Measurements from ENCODE around the gene HOXB1. TPM values are rescaled to one million over a fixed set of nuclear protein-coding genes. Genes with fewer than 3 reads are reported as not detected.

The HOXB1 gene
- total and polyA plus RNA-seq, 2 donors, result not detected

DNA sequence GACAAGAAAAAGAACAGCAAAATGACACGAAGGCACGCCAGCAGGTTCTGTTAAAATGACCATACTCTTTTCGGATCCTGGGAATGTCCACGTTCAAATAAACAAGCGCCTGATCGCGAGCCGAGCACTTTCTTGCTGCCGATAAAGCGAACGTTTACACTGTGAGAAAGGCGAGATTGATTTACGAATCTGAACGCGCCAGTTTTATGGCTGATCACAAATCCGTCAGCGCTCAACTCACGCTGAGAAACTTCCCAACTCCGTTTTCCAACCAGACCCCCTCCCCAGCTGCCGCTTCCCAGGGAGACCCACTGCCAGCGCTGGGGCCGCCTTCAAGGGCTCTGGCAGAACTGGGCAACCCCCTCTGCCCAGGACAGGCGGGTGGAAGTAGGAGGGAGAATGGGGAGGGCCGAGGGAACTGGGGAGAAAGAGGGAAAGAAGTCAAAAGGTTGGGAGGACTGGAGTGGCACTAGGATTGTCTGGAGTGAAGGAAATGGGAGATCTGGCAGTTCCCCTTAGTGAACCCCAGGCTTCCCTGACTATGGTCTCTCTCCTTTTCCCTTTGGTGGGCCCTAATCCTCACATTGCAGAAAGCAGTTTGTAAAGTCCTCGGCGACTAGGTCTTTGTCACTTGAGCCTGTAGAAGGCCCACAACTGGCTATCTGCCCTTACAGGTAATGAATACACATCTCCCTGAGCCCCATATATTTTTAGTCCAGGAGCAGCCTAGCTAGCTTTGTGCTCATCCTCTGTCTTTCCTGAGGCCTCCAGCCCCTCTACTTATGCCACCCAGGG is 40.4 kb upstream of the HOXB1 start:
- H3K36me3 ChIP-seq (ENCODE audit: insufficient read depth), result no peaks in the 10 kb centered on the region
- no peaks in the 10 kb centered on the region for H3K4me1 ChIP-seq (ENCODE audit: insufficient read depth)
- no peak overlapping the region for H3K4me3 ChIP-seq (ENCODE audit: low read depth, low read length)
- no peak overlapping the region for H3K27ac ChIP-seq (ENCODE audit: low read depth)
- WGBS, result 30% methylated on average over 26 of the region's 26 CpGs
- no peak for DNase-seq (ENCODE audit: extremely low spot score)

GRCh38 chr17:48570325-48571023 is 39.7 kb upstream of the HOXB1 start:
- 22% methylated on average over 19 of the region's 19 CpGs for WGBS
- no peak for DNase-seq (ENCODE audit: extremely low spot score)
- Histone ChIP-seq H3K4me1 (ENCODE audit: insufficient read depth) (no peaks in the 10 kb centered on the region), H3K27ac (ENCODE audit: low read depth) (no peak overlapping the region), H3K4me3 (ENCODE audit: low read depth, low read length) (no peak overlapping the region), H3K36me3 (ENCODE audit: insufficient read depth) (no peaks in the 10 kb centered on the region)

DNA sequence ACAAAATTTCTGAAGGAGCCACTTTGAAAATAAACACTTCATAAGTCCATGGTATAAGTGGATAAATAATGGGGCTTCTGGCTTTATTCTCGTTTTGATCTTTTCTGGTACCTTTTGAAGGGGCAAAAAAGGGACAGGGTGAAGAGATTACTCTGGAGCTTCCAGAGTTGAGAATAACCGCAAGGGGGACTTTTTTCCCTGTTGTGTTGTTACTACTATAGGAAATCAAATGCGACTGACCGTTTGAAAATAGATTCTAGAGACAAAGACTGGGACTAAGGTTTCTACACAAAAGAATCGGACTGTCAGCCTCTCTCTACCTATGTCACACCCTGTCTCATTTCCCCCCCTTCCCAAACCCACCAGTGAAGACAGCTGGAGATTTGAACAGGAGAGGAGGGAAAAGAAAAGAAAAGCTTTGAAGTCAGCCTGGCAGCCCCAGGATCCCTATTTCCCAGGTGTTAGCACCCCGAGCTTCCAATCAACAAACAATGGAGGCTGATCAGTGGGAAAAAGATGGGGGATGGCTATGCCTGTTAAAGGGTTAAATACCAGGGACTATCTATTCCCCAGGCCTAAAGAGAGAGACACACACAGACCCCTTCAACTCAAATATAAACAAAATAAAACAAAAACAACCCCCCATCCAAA is 39.0 kb upstream of the HOXB1 start:
- WGBS, result 30% methylated on average over 6 of the region's 6 CpGs
- H3K4me1 ChIP-seq (ENCODE audit: insufficient read depth), result no peaks in the 10 kb centered on the region
- no peak for DNase-seq (ENCODE audit: extremely low spot score)
- no peaks in the 10 kb centered on the region for H3K36me3 ChIP-seq (ENCODE audit: insufficient read depth)
- no peak overlapping the region for H3K27ac ChIP-seq (ENCODE audit: low read depth)
- H3K4me3 ChIP-seq (ENCODE audit: low read depth, low read length), result no peak overlapping the region

DNA sequence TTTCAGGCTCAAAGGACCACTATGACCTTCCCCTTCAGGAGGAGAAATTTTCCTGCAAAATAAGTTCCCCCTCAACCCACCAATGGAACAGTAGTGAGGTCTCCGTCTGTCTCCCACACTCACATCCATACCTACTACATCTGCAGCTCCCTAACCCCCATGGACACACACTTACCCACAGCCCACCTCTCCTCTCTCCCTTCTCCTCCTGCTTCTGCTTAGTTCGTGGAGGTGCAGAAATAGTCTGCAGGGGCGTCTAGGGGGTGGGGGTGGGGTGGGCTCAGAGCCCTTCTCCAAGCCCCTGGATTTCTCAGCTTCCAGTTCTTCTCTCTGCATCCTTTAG is 38.4 kb upstream of the HOXB1 start:
- no peaks in the 10 kb centered on the region for H3K36me3 ChIP-seq (ENCODE audit: insufficient read depth)
- H3K27ac ChIP-seq (ENCODE audit: low read depth), result no peak overlapping the region
- DNase-seq (ENCODE audit: extremely low spot score), result no peak
- 27% methylated on average over 3 of the region's 3 CpGs for WGBS
- H3K4me3 ChIP-seq (ENCODE audit: low read depth, low read length), result no peak overlapping the region
- H3K4me1 ChIP-seq (ENCODE audit: insufficient read depth), result peaks cover 2% of the 10 kb centered on the region

DNA sequence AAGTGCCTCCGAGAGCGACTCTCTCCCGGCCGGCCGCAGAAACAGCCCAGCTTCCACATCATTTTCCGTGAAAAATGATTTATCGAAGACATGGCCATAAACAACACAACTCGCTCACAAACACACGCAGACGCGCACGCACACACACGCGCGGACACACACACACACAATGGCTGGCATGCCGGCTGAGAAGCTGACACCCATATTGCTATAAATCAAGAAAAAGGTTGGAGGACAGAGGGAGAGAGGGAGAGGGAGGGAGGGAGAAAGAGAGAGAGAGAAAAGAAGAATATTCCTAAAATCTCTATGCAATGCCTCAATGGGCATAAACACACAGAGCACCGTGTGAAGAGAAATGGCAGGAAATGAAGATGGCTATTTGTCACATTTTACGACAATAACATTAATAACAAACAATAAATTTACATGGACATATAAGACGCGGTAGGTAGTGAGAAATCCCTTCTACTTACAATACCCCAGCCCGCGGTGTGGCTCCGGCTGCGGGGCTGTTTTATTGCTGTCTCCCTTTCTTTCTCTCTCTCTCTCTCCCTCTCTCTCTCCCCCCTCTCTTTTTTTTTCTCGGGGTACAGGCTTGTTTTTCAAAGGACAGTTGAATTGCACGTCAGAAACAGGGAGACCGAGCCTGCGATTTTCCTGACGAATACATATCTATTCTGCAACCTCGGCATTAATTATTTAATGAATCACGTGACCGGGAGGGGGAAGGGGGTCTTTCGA is 37.9 kb upstream of the HOXB1 start:
- WGBS, result 20% methylated on average over 33 of the region's 33 CpGs
- Histone ChIP-seq H3K4me1 (ENCODE audit: insufficient read depth) (peaks cover 2% of the 10 kb centered on the region), H3K27ac (ENCODE audit: low read depth) (no peak overlapping the region), H3K36me3 (ENCODE audit: insufficient read depth) (no peaks in the 10 kb centered on the region), H3K4me3 (ENCODE audit: low read depth, low read length) (no peak overlapping the region)
- DNase-seq (ENCODE audit: extremely low spot score), result no peak

DNA sequence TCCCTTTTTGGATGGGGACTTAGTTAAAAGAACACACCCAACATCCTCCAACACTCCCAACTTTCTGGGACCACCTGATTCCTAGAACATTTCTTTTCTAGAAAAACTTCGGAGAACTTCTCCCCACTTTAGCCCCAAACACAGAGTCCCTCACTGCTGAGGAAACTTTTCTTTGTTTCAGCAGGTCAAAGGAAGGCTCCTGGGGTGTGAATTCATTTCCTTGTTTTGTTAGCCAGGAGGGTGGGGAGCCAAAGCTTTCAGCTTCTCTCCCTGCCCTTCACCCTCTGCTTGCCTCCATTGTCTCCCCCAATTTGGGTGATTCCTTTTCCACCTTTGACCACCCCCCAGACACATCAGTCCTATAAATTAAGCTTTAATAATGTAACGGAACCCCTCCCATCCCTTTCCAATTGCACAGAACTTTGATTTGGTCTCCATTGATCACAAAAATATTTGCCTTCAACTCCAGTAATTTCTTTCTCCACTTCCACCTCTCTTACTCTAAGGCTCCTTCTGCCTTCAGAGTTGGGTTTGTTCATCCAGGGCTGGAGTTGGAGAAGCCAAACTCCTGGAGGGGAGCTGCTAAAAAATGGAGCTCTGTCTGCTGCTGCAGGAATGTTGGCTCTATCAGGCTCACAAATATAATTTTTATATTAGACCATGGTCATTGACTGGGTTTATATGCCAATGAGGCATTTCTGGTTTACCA is 37.0 kb upstream of the HOXB1 start:
- Histone ChIP-seq H3K4me1 (ENCODE audit: insufficient read depth) (peaks cover 2% of the 10 kb centered on the region), H3K27ac (ENCODE audit: low read depth) (no peak overlapping the region), H3K36me3 (ENCODE audit: insufficient read depth) (no peaks in the 10 kb centered on the region), H3K4me3 (ENCODE audit: low read depth, low read length) (no peak overlapping the region)
- DNase-seq (ENCODE audit: extremely low spot score), result no peak
- 49% methylated on average over 2 of the region's 2 CpGs for WGBS

DNA sequence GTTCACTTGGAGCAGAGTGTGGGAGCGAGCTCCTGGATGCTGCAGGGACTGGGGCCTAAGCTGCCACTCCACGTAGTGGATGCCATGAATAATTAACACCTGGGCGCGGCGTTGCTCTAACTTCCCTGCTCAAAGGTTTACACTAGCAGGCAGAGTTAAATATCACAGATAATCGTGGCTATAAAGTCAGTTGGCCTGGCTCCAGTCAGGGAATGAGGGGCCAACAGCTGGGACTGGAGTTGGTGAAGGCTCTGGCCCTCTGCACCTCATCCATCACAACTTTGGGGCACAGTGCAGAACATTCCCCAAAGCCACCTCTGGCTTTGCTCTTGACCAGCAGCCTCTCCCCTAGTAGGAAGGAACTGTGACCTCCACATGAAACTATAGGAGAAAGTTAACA is 36.4 kb upstream of the HOXB1 start:
- Histone ChIP-seq H3K36me3 (ENCODE audit: insufficient read depth) (no peaks in the 10 kb centered on the region), H3K27ac (ENCODE audit: low read depth) (no peak overlapping the region), H3K4me3 (ENCODE audit: low read depth, low read length) (no peak overlapping the region), H3K4me1 (ENCODE audit: insufficient read depth) (peaks cover 2% of the 10 kb centered on the region)
- WGBS, result 52% methylated on average over 6 of the region's 6 CpGs
- DNase-seq (ENCODE audit: extremely low spot score), result no peak

GRCh38 chr17:48566717-48567116 is 35.9 kb upstream of the HOXB1 start:
- H3K27ac ChIP-seq (ENCODE audit: low read depth), result no peak overlapping the region
- peaks cover 2% of the 10 kb centered on the region for H3K4me1 ChIP-seq (ENCODE audit: insufficient read depth)
- H3K4me3 ChIP-seq (ENCODE audit: low read depth, low read length), result no peak overlapping the region
- 46% methylated on average over 2 of the region's 2 CpGs for WGBS
- no peak for DNase-seq (ENCODE audit: extremely low spot score)
- H3K36me3 ChIP-seq (ENCODE audit: insufficient read depth), result no peaks in the 10 kb centered on the region

DNA sequence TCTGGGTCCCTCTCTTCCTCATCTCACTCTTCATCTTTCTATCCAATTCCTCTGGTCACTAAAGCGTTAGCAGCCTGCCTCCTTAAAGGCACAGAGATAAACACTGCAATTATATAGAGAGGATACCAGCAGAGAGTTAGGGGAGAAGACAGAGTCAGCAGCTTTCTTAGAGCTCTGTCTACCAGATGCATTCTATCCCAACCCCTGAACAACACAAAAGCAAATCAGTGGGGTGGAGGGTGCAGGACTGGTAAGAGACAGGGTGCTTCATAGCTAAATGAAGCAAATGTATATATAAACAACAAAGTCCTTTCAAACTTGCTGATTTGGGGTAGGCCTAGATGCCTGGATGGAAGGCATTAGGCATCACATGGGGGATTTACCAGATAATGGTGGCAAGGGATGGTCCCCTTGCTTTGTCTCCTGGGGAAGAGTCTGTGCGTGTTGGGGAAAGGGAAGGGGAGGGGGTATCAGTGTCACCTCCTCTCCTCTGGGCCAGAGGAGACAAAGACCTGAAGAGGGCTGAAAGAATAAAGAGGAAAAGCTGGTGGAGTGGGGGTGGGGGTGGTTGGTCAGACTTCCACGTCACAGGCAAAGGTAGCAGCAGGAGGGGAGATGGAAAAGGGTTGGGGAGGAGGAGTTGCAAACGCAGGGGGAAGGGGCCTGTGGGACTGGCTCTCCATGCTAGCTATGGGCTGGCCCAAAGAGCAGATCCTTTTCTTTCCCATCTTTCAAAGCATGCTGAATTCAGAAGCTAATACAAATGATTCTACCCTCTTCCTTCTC is 35.3 kb upstream of the HOXB1 start:
- H3K4me1 ChIP-seq (ENCODE audit: insufficient read depth), result peaks cover 4% of the 10 kb centered on the region
- 55% methylated on average over 4 of the region's 4 CpGs for WGBS
- no peak overlapping the region for H3K27ac ChIP-seq (ENCODE audit: low read depth)
- no peak overlapping the region for H3K4me3 ChIP-seq (ENCODE audit: low read depth, low read length)
- no peaks in the 10 kb centered on the region for H3K36me3 ChIP-seq (ENCODE audit: insufficient read depth)
- no peak for DNase-seq (ENCODE audit: extremely low spot score)

- H3K27ac ChIP-seq (ENCODE audit: low read depth), result no peak overlapping the region
- DNase-seq (ENCODE audit: extremely low spot score), result no peak
- WGBS, result 68% methylated on average over 2 of the region's 2 CpGs
- H3K4me1 ChIP-seq (ENCODE audit: insufficient read depth), result peaks cover 4% of the 10 kb centered on the region
- H3K36me3 ChIP-seq (ENCODE audit: insufficient read depth), result no peaks in the 10 kb centered on the region
- no peak overlapping the region for H3K4me3 ChIP-seq (ENCODE audit: low read depth, low read length)
Measured at GRCh38 chr17:48565022-48565554, 34.3 kb upstream of the HOXB1 start.

DNA sequence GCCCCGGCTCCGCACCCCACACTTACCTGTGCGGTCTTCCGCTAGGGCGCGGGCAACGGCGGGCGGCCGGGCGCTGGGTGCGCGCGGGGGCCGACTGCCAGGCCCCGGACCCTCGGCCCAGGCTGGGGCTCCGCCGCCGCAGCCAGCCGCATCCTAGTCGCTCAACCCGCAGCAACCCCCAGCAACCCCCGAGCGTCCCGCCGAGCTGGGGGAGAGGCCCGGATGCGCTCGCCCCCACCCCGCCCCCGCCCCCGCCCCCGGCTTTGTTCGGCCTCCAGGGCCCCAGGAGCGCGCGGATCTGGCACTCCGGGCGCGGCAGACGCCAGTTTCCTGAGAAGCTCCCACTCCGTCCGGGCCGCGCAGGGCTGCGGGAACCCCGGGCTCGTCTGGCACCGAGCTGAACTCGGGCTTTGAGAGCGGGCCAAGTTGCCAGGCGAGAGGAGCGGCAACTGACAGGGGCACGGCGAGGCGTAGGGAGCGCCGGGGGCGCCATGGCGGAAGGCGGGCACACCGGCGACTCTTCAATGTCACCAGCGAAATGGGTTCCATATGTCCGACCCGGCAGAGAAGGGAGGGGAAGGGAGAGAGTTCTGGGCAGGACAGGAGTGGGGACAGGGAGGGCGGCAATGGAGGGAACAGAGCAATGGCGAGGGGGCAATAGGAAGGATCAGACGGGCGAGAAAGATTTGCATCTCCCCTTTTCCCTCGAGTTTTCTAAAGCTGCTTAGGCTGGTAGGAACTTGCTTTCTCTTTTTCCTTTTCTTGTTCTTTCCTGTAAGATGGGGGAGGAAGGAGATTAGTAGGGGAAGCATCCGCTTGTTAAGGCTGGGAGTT is 33.6 kb upstream of the HOXB1 start:
- Histone ChIP-seq H3K36me3 (ENCODE audit: insufficient read depth) (no peaks in the 10 kb centered on the region), H3K4me1 (ENCODE audit: insufficient read depth) (peaks cover 4% of the 10 kb centered on the region), H3K27ac (ENCODE audit: low read depth) (peak overlapping the region; percentile 64), H3K4me3 (ENCODE audit: low read depth, low read length) (peak overlapping the region; percentile 22)
- DNase-seq (ENCODE audit: extremely low spot score), result no peak
- 9% methylated on average over 73 of the region's 73 CpGs for WGBS

DNA sequence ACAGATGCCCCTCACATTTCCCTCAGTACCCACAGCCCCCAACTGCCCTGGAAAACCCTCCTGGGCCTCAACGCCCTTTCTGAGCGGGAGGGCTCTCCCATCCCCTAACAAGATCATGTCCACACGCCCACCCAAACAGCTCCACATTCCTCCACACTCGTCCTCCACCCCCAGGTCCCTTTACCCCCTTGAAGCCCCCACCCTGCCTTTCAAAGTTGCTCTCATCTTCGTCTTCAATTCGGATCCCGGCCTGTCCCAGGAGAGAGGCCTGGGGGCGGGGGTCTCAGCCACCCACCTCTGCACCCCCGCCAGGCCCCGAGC is 33.0 kb upstream of the HOXB1 start:
- peaks cover 4% of the 10 kb centered on the region for H3K4me1 ChIP-seq (ENCODE audit: insufficient read depth)
- no peaks in the 10 kb centered on the region for H3K36me3 ChIP-seq (ENCODE audit: insufficient read depth)
- no peak overlapping the region for H3K27ac ChIP-seq (ENCODE audit: low read depth)
- H3K4me3 ChIP-seq (ENCODE audit: low read depth, low read length), result peak overlapping the region; percentile 22
- no peak for DNase-seq (ENCODE audit: extremely low spot score)
- 41% methylated on average over 10 of the region's 10 CpGs for WGBS

All from urinary bladder (tissue), 4 donors.